Measurements from ENCODE around the gene ATP1A2. TPM values are rescaled to one million over a fixed set of nuclear protein-coding genes. Genes with fewer than 3 reads are reported as not detected.

The ATP1A2 gene
- total RNA-seq, 2 experiments from 2014 or later, result not detected

DNA sequence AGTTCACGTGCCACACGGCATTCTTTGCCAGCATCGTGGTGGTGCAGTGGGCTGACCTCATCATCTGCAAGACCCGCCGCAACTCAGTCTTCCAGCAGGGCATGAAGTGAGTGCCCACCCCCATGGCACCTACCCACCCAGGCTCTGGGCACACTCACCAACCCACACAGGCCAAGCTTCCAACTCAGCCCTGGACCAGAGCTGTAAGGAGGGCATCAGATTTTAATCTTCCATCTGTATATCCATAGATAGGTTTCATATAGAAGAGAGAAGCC lies 21.3 kb downstream of the ATP1A2 start:
- intact Hi-C loops (cut with micrococcal nuclease), result no loop called here
- no peak overlapping the region for H3K27ac Mint-ChIP-seq
- peaks cover 6% of the 10 kb centered on the region for H3K27me3 Mint-ChIP-seq
- CTCF ChIA-PET, result no interaction called here
- no peak overlapping the region for H3K4me3 Mint-ChIP-seq
- no peaks in the 10 kb centered on the region for H3K4me1 Mint-ChIP-seq (ENCODE audit: low read depth)
- H3K36me3 Mint-ChIP-seq (ENCODE audit: low read depth), result no peaks in the 10 kb centered on the region
- POLR2A ChIA-PET, result interaction anchor here (1.0 kb wide), 1 partner anchor 35 kb away, joined by 3 read pairs; no protein-coding TSS in a partner anchor
- H3K9me3 Mint-ChIP-seq, result no peaks in the 10 kb centered on the region
- DNase-seq (no peak), ATAC-seq (no peak)
- TF ChIP-seq CTCF (IDR thresholded peaks at IDR 0.05), result no peak

DNA sequence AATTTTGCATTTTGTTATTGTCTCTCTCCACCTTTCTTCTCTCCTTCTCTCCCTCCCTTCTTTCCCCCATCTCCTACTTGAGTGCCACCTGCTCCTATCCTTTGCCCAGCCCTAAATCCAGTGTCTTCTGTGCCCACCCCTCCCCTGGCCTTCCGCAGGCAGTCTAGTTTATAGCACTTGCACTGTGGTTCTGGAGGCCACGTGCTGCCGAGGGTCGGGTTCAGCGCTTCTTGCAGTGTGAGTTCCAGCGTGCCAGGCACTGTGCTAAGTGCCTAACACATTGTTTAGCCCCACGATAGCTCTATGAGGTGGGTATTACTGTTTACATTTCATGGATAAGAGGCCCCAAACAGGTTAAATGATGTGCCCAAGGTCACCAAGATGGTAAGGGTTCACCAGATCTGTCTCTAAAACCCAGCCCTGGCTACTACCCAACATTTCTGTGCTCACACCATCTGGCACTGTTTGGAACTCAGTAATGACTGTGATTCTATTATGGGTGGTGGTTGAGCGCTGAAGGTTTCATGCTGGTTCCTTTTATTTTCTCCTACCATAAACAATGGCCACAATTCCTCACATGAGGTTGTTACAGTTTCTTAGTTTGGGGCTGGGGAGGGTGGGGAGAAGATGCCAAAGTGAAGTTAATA lies 21.8 kb downstream of the ATP1A2 start:
- H3K4me3 Mint-ChIP-seq, result no peak overlapping the region
- ATAC-seq (no peak), DNase-seq (no peak)
- ChIA-PET POLR2A (interaction anchor here (1.0 kb wide), 1 partner anchor 36 kb away, joined by 3 read pairs; no protein-coding TSS in a partner anchor), CTCF (no interaction called here)
- peaks cover 1% of the 10 kb centered on the region for H3K27me3 Mint-ChIP-seq
- H3K9me3 Mint-ChIP-seq, result no peaks in the 10 kb centered on the region
- no peak for TF ChIP-seq CTCF (IDR thresholded peaks at IDR 0.05)
- no peaks in the 10 kb centered on the region for H3K36me3 Mint-ChIP-seq (ENCODE audit: low read depth)
- no peaks in the 10 kb centered on the region for H3K4me1 Mint-ChIP-seq (ENCODE audit: low read depth)
- no peak overlapping the region for H3K27ac Mint-ChIP-seq
- intact Hi-C loops (cut with micrococcal nuclease), result no loop called here

GRCh38 chr1:160139840-160140239 lies 24.3 kb downstream of the ATP1A2 start:
- no peaks in the 10 kb centered on the region for H3K4me1 Mint-ChIP-seq (ENCODE audit: low read depth)
- H3K27me3 Mint-ChIP-seq, result peaks cover 9% of the 10 kb centered on the region
- H3K4me3 Mint-ChIP-seq, result no peak overlapping the region
- ATAC-seq, result no peak
- DNase-seq, result no peak
- CTCF ChIA-PET, result no interaction called here
- POLR2A ChIA-PET, result no interaction called here
- intact Hi-C loops (cut with micrococcal nuclease), result no loop called here
- no peak for TF ChIP-seq CTCF (IDR thresholded peaks at IDR 0.05)
- H3K36me3 Mint-ChIP-seq (ENCODE audit: low read depth), result no peaks in the 10 kb centered on the region
- H3K27ac Mint-ChIP-seq, result no peak overlapping the region
- H3K9me3 Mint-ChIP-seq, result no peaks in the 10 kb centered on the region

GRCh38 chr1:160143695-160144094 lies 28.1 kb downstream of the ATP1A2 start:
- no peak for ATAC-seq
- Mint-ChIP-seq H3K4me3 (no peak overlapping the region), H3K4me1 (ENCODE audit: low read depth) (no peaks in the 10 kb centered on the region), H3K9me3 (no peaks in the 10 kb centered on the region), H3K27ac (no peak overlapping the region), H3K27me3 (peaks cover 9% of the 10 kb centered on the region), H3K36me3 (ENCODE audit: low read depth) (no peaks in the 10 kb centered on the region)
- DNase-seq, result no peak
- POLR2A ChIA-PET, result no interaction called here
- intact Hi-C loops (cut with micrococcal nuclease), result no loop called here
- TF ChIP-seq CTCF (IDR thresholded peaks at IDR 0.05), result no peak
- CTCF ChIA-PET, result no interaction called here

- Mint-ChIP-seq H3K4me1 (ENCODE audit: low read depth) (no peaks in the 10 kb centered on the region), H3K36me3 (ENCODE audit: low read depth) (no peaks in the 10 kb centered on the region), H3K9me3 (no peaks in the 10 kb centered on the region), H3K27me3 (peaks cover 9% of the 10 kb centered on the region), H3K4me3 (no peak overlapping the region), H3K27ac (no peak overlapping the region)
- DNase-seq (no peak), ATAC-seq (no peak)
- ChIA-PET CTCF (no interaction called here), POLR2A (no interaction called here)
- TF ChIP-seq CTCF (IDR thresholded peaks at IDR 0.05), result no peak
- intact Hi-C loops (cut with micrococcal nuclease), result no loop called here
Measured at GRCh38 chr1:160144921-160145320, 29.4 kb downstream of the ATP1A2 start.

Data from activated CD8-positive, alpha-beta T cell treated with anti-CD3 and anti-CD28 coated beads for 36 hours (primary cell).